ENCODE data around the gene C1QTNF8. TPM values are rescaled to one million over a fixed set of nuclear protein-coding genes. Genes with fewer than 3 reads are reported as not detected.

Gene C1QTNF8, protein sequence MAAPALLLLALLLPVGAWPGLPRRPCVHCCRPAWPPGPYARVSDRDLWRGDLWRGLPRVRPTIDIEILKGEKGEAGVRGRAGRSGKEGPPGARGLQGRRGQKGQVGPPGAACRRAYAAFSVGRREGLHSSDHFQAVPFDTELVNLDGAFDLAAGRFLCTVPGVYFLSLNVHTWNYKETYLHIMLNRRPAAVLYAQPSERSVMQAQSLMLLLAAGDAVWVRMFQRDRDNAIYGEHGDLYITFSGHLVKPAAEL
- total RNA-seq = not detected in 2 replicates

DNA sequence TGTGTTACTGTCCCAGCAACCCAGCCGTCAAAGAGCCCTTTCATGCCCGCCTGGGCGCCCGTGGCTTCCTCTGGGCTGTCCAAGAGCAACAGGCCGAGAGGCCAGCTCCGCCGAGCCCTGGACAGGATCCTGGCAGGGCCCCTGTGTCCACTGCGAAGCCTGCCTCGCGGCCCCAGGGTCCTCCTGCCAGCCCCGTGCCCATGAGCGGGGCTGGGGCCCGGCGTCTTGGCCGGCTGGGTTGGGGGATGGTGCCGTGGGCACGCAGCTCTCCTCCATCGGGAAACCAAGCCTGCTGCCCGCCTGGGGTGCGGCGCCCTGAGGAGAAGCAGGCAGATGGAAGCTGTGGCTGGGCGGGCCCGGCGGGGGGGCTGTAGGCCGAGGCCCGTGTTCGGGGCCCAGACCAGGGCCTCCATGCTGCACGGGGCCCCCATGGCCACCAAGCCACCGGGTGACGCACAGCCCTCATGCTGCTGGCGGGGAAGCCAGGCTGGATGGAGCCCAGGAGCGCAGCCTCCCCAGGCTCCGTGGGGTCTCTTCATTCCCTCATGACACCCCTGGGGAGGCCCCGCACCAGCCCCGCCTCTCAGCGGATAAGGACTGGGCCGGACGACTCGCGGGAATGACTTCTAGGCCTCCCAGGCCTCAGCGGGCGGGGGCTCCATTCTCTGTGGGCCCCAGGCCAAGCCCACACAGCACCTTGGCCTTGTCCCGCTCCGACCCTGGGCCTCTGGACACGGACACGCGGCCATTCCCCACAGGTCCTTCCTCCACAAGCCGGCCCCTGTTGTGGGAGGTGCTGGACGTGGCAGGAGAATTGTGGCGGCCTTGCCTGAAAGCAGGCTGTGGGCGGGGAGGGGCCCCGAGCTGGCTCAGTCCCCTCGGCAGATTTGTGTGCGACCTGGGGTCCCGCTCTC lies at the start of gene C1QTNF8:
C1QTNF8 (minus strand) TSS at position 76 of the 914 bp plus-strand sequence. CDS start 1,322 bp downstream, outside the sequence.

DNA sequence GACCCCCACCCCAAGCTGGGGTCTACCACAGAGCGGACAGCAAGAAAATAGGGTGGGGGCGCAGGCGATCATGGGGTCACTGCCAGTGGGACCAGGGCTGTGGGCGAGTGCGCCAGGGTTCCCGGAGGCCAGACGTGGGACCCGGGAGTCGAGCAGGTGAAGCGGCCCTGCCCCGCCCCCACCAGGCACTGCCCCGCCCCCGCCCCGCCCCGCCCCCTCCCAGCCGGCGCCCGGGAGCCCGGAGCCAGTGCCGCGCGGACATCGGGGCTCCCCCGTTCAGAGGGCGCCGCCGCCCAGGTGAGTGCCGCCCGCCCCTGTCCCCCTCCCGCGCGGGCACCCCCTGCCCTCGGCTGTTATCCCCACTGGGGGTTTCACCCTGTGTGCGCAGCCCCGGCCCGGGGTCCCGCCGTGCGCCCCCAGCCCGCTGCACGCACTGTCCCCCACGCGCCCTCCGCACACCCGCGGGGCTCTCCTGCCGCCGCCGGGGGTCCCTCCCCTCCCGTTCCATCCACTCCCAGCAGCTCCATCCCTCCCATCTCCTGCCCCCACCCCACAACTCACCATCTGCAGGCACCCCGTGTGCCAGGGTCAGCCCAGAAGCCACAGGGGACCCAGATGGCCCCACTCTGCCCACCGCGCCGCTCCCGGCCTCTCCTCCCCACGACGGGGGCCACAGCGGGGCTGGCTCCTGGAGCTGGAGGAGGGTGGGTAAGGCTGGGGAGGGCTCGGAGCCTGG lies 23.4 kb downstream of the C1QTNF8 start, which contains the start of gene SSTR5:
SSTR5 (plus strand) TSS at position 222 of the 736 bp plus-strand sequence. CDS start 6,122 bp downstream, outside the sequence.

Other genes with a start within 250 kb of the C1QTNF8 start
- 11.8 and 14.8 TPM in 2 replicates for gene LMF1, start 125.3 kb downstream of the C1QTNF8 start, total RNA-seq
- gene SOX8, start 114.5 kb downstream of the C1QTNF8 start, total RNA-seq = 0.13 and 0.88 TPM in 2 replicates
- 0.32 TPM in 1 of 2 replicates, not detected in the other for gene SSTR5, start 23.5 kb downstream of the C1QTNF8 start, total RNA-seq
- gene CACNA1H, start 56.9 kb upstream of the C1QTNF8 start, total RNA-seq = 2.7 and 9.6 TPM in 2 replicates
- gene TPSG1, start 129.0 kb upstream of the C1QTNF8 start, total RNA-seq = not detected in 2 replicates
- not detected in 2 replicates for gene TPSB2, start 133.9 kb upstream of the C1QTNF8 start, total RNA-seq
- gene TPSAB1, start 144.5 kb upstream of the C1QTNF8 start, total RNA-seq = not detected in 2 replicates
- not detected in 2 replicates for gene TPSD1, start 159.8 kb upstream of the C1QTNF8 start, total RNA-seq
- gene UBE2I, start 213.4 kb upstream of the C1QTNF8 start, total RNA-seq = 69.0 and 69.3 TPM in 2 replicates
- gene BAIAP3, start 237.4 kb upstream of the C1QTNF8 start, total RNA-seq = 0.52 and 2.4 TPM in 2 replicates